Measurements from ENCODE around the gene MC4R. TPM values are rescaled to one million over a fixed set of nuclear protein-coding genes. Genes with fewer than 3 reads are reported as not detected.

The MC4R gene
- total RNA-seq, 1 experiment from 2014 or later, result not detected

- Histone ChIP-seq H3K36me3 (ENCODE audit: control insufficient read depth in 1 of 2, insufficient read depth in 2 of 2, low read length in 2 of 2) (no peaks in the 10 kb centered on the region), H3K9ac (ENCODE audit: low read length) (no peak overlapping the region), H4K20me1 (ENCODE audit: insufficient read depth) (no peaks in the 10 kb centered on the region), H2AFZ (ENCODE audit: low read depth, low read length, poor library complexity, severe bottlenecking) (no peak overlapping the region), H3K4me1 (ENCODE audit: control insufficient read depth in 1 of 2, insufficient read depth in 2 of 2, low read length in 2 of 2) (no peaks in the 10 kb centered on the region), H3K27me3 (ENCODE audit: insufficient read depth, low read length) (no peaks in the 10 kb centered on the region), H3K4me2 (ENCODE audit: low read length) (no peak overlapping the region), H3K27ac (ENCODE audit: low read depth, low read length) (no peak overlapping the region), H3K4me3 (replicated peaks in 1 of 2; ENCODE audit: low read depth in 1 of 2, low read length in 2 of 2) (no peak overlapping the region), H3K9me3 (ENCODE audit: control insufficient read depth in 1 of 2, insufficient read depth in 1 of 2, low read depth in 1 of 2, low read length in 2 of 2) (no peaks in the 10 kb centered on the region), H3K79me2 (ENCODE audit: insufficient read depth, low read length) (no peaks in the 10 kb centered on the region), H3K9me2 (ENCODE audit: insufficient read depth) (no peaks in the 10 kb centered on the region)
- TF ChIP-seq EZH2phosphoT487 (IDR thresholded peaks at IDR 0.05; ENCODE audit: borderline replicate concordance) (no peak), ATF3 (IDR thresholded peaks at IDR 0.05) (no peak), POLR2AphosphoS5 (IDR thresholded peaks at IDR 0.05; ENCODE audit: low read depth, low read length) (no peak), REST (IDR thresholded peaks at IDR 0.05; ENCODE audit: low read depth) (no peak), EGR1 (IDR thresholded peaks at IDR 0.05; ENCODE audit: low read depth) (no peak), EZH2 (IDR thresholded peaks at IDR 0.05) (no peak), YY1 (IDR thresholded peaks at IDR 0.05; ENCODE audit: extremely low read depth, insufficient replicate concordance, low read depth, low read length) (no peak), TCF7L2 (IDR thresholded peaks at IDR 0.05; ENCODE audit: borderline replicate concordance, extremely low read depth, insufficient read depth, insufficient read length) (no peak), FOSL1 (IDR thresholded peaks at IDR 0.05; ENCODE audit: low read depth) (no peak), RAD21 (IDR thresholded peaks at IDR 0.05; ENCODE audit: low read depth) (no peak), SIN3A (IDR thresholded peaks at IDR 0.05; ENCODE audit: low read depth) (no peak), SRF (IDR thresholded peaks at IDR 0.05; ENCODE audit: low read depth) (no peak), CTCF (IDR thresholded peaks at IDR 0.05 in 2 of 3, conservative IDR thresholded peaks at IDR 0.05 in 1 of 3; ENCODE audit: borderline replicate concordance in 1 of 3, insufficient read depth in 1 of 3, low read depth in 2 of 3, low read length in 2 of 3) (no peak), MAX (IDR thresholded peaks at IDR 0.05) (no peak), ZNF274 (IDR thresholded peaks at IDR 0.05; ENCODE audit: low read depth, low read length) (no peak), ZBTB33 (IDR thresholded peaks at IDR 0.05; ENCODE audit: extremely low read depth, insufficient replicate concordance, low read length) (no peak), JUND (IDR thresholded peaks at IDR 0.05) (no peak)
- DNase-seq (ENCODE audit: low read depth, low spot score) (no peak), ATAC-seq (no peak)
- ChIA-PET POLR2A (no interaction called here), RAD21 (ENCODE audit: low non-redundant PET in 1 of 2, low total read pairs in 2 of 2, uncharacterized antibody in 2 of 2, unreplicated experiment in 2 of 2) (no interaction called here), CTCF (no interaction called here)
- no TSS peak for BruUV-seq (replicated peaks)
- intact Hi-C loops (cut with micrococcal nuclease), result no loop called here
Measured at GRCh38 chr18:60350150-60350549, 22.4 kb downstream of the MC4R start.

Data from HCT116 (cell line).